ENCODE data around the gene NFE2.

The NFE2 gene

DNA sequence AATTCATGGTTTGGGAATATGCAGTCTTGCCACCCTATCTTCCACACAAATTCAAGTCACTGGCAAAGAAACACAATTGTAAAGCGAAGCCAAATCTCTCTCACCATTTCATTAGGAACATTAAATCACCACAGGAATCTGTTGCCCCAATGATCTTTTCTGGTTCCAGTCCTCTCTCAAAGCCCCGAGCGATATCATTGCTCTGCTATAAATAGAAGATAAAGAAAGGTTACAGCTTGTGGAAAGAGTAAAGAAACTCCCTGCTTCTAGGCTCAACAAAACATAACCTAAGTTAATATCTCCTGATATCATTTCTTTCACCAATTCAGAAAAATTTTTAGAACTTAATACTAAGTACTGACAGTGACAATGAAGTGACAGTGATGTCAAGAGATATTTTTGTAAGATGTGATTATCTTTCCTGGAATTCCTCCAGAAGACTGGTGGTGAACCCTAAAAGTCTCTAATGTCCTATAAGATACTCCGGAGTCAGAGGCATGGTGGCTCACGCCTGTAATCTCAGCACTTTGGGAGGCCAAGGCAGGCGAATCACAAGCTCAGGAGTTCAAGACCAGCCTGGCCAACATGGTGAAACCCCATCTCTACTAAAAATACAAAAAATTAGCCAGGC, 54.7 kb downstream of the NFE2 start:
- FAIRE-seq = no peak
